HG03108 (cell line): ENCODE data around the gene KMT2D.

Experiments
- ATAC-seq: cut with Tn5 transposase; IDR thresholded peaks from one replicate; pipeline ENCODE4 v1.9.1; 2021; ENCODE audit warnings: moderate library complexity; ENCODE audit not compliant: unreplicated experiment

The KMT2D gene, protein sequence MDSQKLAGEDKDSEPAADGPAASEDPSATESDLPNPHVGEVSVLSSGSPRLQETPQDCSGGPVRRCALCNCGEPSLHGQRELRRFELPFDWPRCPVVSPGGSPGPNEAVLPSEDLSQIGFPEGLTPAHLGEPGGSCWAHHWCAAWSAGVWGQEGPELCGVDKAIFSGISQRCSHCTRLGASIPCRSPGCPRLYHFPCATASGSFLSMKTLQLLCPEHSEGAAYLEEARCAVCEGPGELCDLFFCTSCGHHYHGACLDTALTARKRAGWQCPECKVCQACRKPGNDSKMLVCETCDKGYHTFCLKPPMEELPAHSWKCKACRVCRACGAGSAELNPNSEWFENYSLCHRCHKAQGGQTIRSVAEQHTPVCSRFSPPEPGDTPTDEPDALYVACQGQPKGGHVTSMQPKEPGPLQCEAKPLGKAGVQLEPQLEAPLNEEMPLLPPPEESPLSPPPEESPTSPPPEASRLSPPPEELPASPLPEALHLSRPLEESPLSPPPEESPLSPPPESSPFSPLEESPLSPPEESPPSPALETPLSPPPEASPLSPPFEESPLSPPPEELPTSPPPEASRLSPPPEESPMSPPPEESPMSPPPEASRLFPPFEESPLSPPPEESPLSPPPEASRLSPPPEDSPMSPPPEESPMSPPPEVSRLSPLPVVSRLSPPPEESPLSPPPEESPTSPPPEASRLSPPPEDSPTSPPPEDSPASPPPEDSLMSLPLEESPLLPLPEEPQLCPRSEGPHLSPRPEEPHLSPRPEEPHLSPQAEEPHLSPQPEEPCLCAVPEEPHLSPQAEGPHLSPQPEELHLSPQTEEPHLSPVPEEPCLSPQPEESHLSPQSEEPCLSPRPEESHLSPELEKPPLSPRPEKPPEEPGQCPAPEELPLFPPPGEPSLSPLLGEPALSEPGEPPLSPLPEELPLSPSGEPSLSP (N-terminal part only)

GRCh38 chr12:49060237-49061156 is at the start of gene KMT2D:
TSS of gene KMT2D (minus strand) at chr12:49060794. CDS start at chr12:49055324, 5,470 bp downstream.
- peak; percentile 52 for ATAC-seq

DNA sequence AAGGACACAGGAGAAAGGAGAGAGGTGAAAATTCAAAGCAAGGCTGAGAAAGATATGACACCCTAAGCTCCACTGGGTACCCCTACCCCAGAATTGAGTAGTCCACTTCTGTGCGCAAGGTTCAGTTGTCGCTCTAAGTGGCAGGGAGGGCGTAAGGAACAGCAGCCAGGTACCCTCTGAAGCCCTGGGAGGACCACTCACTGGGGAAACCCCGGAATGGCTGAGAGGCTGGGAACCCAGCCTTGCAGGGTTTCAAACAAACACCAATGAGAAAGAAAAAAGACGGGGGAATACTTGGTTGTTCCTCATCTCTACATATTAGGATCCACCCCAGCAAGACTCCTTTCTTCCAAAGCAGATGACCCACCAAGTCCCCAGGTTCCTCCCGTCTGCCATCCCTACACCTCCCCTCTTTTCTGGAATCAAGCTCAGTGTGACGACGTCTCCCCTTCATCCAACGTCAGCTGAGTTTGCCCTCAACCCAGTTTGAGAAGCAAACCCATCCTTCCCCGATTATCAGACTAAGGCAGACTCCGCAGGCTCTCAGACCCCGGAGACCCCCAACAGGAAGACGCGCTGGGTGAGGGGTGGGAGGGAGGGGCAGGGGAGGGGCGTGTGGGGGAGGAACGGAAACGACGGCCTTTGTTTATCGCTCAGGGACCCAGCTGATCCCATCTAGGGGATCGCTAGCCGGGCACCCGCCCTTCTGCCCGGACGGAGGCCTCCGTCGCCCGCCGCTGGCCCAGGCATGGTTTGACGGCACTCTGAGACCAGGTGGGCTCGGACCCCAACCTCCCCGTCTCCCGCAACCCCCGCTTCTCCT is 49.3 kb upstream of the KMT2D start:
- ATAC-seq, result no peak

DNA sequence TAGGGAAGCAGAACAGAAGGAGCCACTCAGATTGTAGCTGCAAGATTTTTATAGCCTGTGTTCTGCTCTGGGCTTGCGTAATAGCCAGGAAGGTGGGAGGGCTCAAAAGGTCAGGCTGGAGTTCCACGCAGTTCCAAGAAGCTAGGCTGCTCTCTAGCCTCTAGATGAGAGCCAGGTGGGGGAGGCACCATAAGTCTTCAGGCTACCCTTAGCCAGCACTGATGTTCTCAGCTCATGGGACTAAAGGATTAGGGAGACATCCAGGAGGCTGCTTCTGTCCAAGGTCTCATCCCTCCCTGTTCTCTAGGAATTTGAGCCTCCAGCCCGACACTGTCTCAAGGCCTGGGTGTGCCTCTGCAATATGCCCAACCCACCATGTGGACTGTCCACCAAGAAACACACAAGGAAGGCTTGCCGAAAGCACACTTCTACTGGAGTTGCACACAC is 48.4 kb upstream of the KMT2D start:
- no peak for ATAC-seq

DNA sequence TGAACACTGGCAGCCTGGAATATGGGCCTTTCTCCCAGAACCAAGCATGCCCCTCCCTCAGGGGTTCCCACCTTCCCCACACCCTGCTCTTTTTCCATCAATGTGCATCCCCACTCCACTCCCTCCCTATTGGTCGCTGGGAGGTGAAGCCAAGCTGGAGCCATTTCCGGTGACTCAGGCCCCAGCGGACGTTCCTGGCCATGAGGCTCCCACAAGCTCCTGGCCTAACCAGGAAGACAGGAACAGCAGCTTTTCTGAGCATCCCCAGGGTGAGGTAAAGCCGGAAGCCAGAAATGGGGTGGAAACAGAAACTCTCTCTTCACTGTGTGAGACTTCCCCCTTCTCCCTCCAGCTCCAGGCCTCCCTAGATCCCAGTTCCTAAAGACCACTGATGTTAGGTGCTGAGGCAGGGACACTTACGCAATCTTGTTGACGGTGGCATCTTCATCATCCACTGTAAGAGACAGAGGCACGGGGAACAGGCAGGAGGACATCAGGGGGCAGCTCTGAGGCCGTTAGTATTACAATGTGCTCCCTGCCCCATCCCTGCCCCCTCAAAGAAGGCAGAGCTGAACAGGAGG is 45.0 kb upstream of the KMT2D start:
- ATAC-seq, result no peak

- no peak for ATAC-seq
Observed at GRCh38 chr12:49104822-49105221, 44.2 kb upstream of the KMT2D start.

DNA sequence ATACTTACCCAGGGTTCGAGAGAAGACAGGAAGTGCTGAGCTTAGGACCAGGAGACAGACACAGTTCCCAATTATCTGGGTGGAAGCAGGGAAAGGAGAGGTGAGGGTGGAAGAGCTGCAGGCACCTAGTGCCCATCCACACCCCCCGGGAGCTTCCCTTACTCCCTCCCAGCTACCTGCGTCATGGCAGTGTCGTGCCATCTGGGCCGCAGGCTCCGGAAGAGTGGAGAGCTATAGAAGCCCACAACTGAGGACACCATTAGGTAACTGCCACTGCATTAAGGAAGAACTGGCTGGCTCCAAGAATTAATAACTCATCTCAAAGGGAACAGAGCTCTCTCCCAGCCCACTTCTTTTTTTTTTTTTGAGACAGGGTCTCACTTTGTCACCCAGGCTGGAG is 39.8 kb upstream of the KMT2D start:
- ATAC-seq, result no peak

- no peak for ATAC-seq
Observed at GRCh38 chr12:49098703-49099102, 38.1 kb upstream of the KMT2D start.

- ATAC-seq, result no peak
Observed at GRCh38 chr12:49098035-49098451, 37.4 kb upstream of the KMT2D start.

DNA sequence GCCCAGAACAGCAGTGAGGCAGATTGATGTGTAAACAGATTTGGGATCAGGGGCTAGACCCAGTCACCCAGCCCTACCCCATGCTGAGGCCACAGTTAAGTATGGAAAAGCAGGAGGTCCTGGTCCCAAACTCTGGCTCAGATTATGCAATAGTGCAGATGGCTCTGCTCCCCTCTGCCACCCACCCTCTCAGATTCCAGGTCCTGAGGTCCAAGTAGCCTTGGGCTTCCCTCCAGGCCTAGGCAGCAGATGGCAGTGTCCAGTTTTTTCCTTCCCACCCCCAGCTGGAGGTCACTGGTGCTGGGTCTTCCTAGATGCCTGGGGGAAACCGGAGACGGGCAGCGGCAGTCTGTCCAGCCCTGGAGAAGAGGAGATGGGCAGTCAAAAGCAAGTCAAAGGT is 36.8 kb upstream of the KMT2D start:
- no peak for ATAC-seq

DNA sequence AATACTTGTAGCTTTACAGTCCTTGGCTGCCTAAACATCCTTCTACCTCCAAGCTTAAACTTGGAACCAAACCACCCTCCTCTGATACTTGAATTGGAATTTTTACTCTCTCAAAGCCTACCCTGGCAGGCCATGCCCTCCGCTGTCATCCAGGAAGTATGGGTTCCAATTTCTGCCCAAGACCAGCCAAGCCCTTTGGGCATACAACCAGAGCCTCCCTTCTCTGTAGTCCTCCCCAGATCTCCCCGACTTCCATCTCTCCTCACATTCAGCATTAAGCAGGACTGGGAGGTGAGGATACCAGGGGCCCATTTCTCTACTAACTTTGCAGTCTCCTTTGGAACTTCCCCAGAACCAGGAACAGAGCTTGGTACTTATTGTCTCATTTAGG is 34.4 kb upstream of the KMT2D start:
- no peak for ATAC-seq

DNA sequence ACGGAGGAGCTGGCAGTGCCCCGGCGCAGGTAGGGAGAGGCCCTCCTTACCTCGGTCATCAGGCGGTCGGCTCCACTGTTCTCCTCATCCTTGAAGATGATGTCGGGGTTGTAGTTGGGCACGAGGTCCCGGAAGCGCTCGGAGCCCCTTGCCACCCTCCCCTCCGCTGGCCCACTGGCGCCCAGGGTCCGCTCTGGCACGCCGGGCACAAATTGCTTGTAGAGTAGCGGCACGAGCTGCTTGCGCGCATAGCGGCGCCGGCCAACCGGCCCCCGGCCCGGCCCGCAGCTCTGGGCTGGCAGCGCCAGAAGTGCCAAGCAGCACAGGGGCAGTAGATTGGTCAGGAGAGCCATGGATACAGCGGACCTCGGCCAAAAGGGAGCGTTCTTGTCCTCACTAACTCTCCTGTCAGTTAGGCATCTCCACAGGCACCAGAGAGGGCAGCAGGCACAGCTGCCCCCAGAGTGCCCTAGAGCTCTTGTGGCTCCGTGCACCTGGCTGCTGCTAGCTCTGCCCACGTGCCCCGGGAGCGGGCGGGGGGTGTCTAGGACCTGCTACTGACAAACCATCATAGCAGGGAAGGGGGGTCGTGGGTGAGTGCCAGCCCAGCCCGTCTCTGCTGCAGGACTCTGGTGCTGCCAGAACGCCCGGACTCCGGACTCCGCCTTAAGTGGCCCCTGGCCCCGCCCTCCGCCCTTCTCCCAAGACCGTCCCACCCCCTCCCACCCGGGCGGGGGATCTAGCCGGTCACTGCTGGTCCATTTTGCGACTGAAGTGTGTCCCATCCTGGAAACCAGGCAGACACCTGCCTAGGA is 33.8 kb upstream of the KMT2D start, which contains the start of gene DHH:
Gene DHH, minus strand, starts transcription at position 642 of the 815 bp plus-strand sequence. Its CDS starts 289 bp downstream, at position 353.
- no peak for ATAC-seq

DNA sequence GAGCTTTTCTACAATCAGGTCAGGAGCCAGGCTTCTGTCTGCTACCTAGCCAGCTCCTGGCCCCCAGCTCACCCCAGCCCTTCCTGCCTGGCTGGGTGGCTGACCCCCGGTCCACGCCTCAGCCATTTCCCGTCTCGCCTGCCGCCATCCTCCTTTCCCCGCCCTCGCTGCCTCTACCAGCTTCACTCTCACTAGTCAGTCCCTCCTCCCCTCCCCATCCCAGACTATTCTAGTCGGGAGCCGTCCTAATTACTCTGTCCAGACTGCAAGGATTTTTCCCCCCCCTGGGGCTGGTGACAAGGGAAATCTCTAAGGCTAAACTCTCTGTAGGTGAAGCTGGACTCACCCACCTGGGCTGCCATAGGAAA is 33.2 kb upstream of the KMT2D start:
- no peak for ATAC-seq

GRCh38 chr12:49092816-49093406 is 32.3 kb upstream of the KMT2D start:
- no peak for ATAC-seq

- ATAC-seq, result no peak
Observed at GRCh38 chr12:49092086-49092815, 31.7 kb upstream of the KMT2D start.

- no peak for ATAC-seq
Observed at GRCh38 chr12:49091836-49092085, 31.2 kb upstream of the KMT2D start.

GRCh38 chr12:49091056-49091835 is 30.7 kb upstream of the KMT2D start:
- no peak for ATAC-seq
